MCF 10A (cell line): ENCODE measurements around the gene SUPT4H1. TPM values are rescaled to one million over a fixed set of nuclear protein-coding genes. Genes with fewer than 3 reads are reported as not detected.

Experiments
- BruUV-seq: library from RNA; stranded (reverse); fragments of 400-500 nt; replicated peaks from 2 replicates; lab custom pipeline; 2021; lab: Mats Ljungman, UMichigan
- CTCF ChIA-PET: fragments of 300-600 bp; sonication (Branson Sonifier 250); formaldehyde crosslinking; extraction: SDS; loops from one replicate; lab custom pipeline; 2021; ENCODE audit warnings: antibody characterized with exemption, inconsistent platforms; lab: Yijun Ruan, JAX
- POLR2A ChIA-PET: fragments of 300-600, 350-650 bp; sonication (Branson Sonifier 250); formaldehyde crosslinking; extraction: SDS; loops from one replicate; lab custom pipeline; 2020; ENCODE audit warnings: antibody characterized with exemption, inconsistent platforms; lab: Yijun Ruan, JAX
- DNase-seq: peaks from one replicate; pipeline ENCODE4 v3.0.0-alpha.2; 2018; ENCODE audit not compliant: unreplicated experiment
- H3K27ac Mint-ChIP-seq: one replicate; pipeline ENCODE4 v1.8.0; 2022; ENCODE audit warnings: mild to moderate bottlenecking, low read depth, mixed read lengths; ENCODE audit not compliant: unreplicated experiment
- H3K27me3 Mint-ChIP-seq: one replicate; pipeline ENCODE4 v1.8.0; 2022; ENCODE audit warnings: mixed read lengths; ENCODE audit not compliant: insufficient read depth, unreplicated experiment
- H3K36me3 Mint-ChIP-seq: one replicate; pipeline ENCODE4 v1.8.0; 2022; ENCODE audit warnings: mild to moderate bottlenecking, moderate library complexity, mixed read lengths; ENCODE audit not compliant: insufficient read depth, unreplicated experiment
- H3K4me1 Mint-ChIP-seq: one replicate; pipeline ENCODE4 v1.8.0; 2022; ENCODE audit warnings: mixed read lengths; ENCODE audit not compliant: insufficient read depth, unreplicated experiment
- H3K4me3 Mint-ChIP-seq: one replicate; pipeline ENCODE4 v1.8.0; 2022; ENCODE audit warnings: mild to moderate bottlenecking, moderate library complexity, mixed read lengths; ENCODE audit not compliant: unreplicated experiment
- H3K9me3 Mint-ChIP-seq: one replicate; pipeline ENCODE4 v1.8.0; 2022; ENCODE audit warnings: mixed read lengths; ENCODE audit not compliant: unreplicated experiment
- CTCF ChIP-seq: fragments of 200-600 bp; IDR thresholded peaks from one replicate; pipeline ENCODE4 v1.8.0; 2022; ENCODE audit warnings: antibody characterized with exemption, mild to moderate bottlenecking; ENCODE audit not compliant: unreplicated experiment
- intact Hi-C: fragments of 100-400 bp; cut with micrococcal nuclease; formaldehyde crosslinking; loops from 2 replicates; pipeline ENCODE4 v1.14.1; 2022
- total RNA-seq: library from RNA; stranded (reverse); gene quantifications from 2 replicates; pipeline ENCODE4 v1.2.3, GENCODE V29; 2022

Gene SUPT4H1
- total RNA-seq, 1 experiment from 2014 or later, result 63.4 TPM

- CTCF ChIA-PET, result interaction anchor here (0.9 to 3.0 kb wide), 2 partner anchors 9 to 14 kb away, joined by 3 to 14 read pairs; no protein-coding TSS in a partner anchor
- BruUV-seq, result no TSS peak
- POLR2A ChIA-PET, result no interaction called here
- H3K27me3 Mint-ChIP-seq, result peaks cover 43% of the 10 kb centered on the region
- H3K36me3 Mint-ChIP-seq, result no peaks in the 10 kb centered on the region
- DNase-seq, result no peak
- no peak overlapping the region for H3K4me3 Mint-ChIP-seq
- H3K9me3 Mint-ChIP-seq, result no peaks in the 10 kb centered on the region
- H3K27ac Mint-ChIP-seq, result no peak overlapping the region
- no peak for TF ChIP-seq CTCF
- H3K4me1 Mint-ChIP-seq, result peaks cover 5% of the 10 kb centered on the region
- intact Hi-C loops, result no loop called here
Measured at GRCh38 chr17:58325976-58326468, 26.0 kb downstream of the SUPT4H1 start.

GRCh38 chr17:58325289-58325726 is 26.7 kb downstream of the SUPT4H1 start:
- Mint-ChIP-seq H3K27ac (no peak overlapping the region), H3K9me3 (no peaks in the 10 kb centered on the region), H3K4me3 (no peak overlapping the region), H3K27me3 (peaks cover 43% of the 10 kb centered on the region), H3K4me1 (peaks cover 5% of the 10 kb centered on the region), H3K36me3 (no peaks in the 10 kb centered on the region)
- BruUV-seq, result no TSS peak
- POLR2A ChIA-PET, result no interaction called here
- no peak for DNase-seq
- CTCF ChIA-PET, result interaction anchor here (0.9 to 3.0 kb wide), 2 partner anchors 8 to 15 kb away, joined by 3 to 14 read pairs; no protein-coding TSS in a partner anchor
- intact Hi-C loops, result no loop called here
- TF ChIP-seq CTCF, result no peak

- ChIA-PET POLR2A (no interaction called here), CTCF (interaction anchor here (0.9 to 3.0 kb wide), 2 partner anchors 8 to 124 kb away, joined by 4 to 14 read pairs; no protein-coding TSS in a partner anchor)
- Mint-ChIP-seq H3K4me1 (peaks cover 5% of the 10 kb centered on the region), H3K36me3 (no peaks in the 10 kb centered on the region), H3K27ac (no peak overlapping the region), H3K27me3 (peaks cover 43% of the 10 kb centered on the region), H3K9me3 (no peaks in the 10 kb centered on the region), H3K4me3 (no peak overlapping the region)
- no TSS peak for BruUV-seq
- TF ChIP-seq CTCF, result no peak
- DNase-seq, result no peak
- intact Hi-C loops, result no loop called here
Measured at GRCh38 chr17:58324409-58325288, 27.4 kb downstream of the SUPT4H1 start.

- Mint-ChIP-seq H3K36me3 (no peaks in the 10 kb centered on the region), H3K4me3 (no peak overlapping the region), H3K27me3 (peaks cover 43% of the 10 kb centered on the region), H3K9me3 (no peaks in the 10 kb centered on the region), H3K4me1 (peaks cover 5% of the 10 kb centered on the region), H3K27ac (no peak overlapping the region)
- CTCF ChIA-PET, result interaction anchor here (0.9 kb wide), 1 partner anchor 124 kb away, joined by 4 read pairs; no protein-coding TSS in a partner anchor
- POLR2A ChIA-PET, result no interaction called here
- TF ChIP-seq CTCF, result no peak
- intact Hi-C loops, result no loop called here
- DNase-seq, result no peak
- no TSS peak for BruUV-seq
Measured at GRCh38 chr17:58324056-58324408, 28.0 kb downstream of the SUPT4H1 start.
